HepG2 (cell line): ENCODE data around the gene ITGB1. TPM values are rescaled to one million over a fixed set of nuclear protein-coding genes. Genes with fewer than 3 reads are reported as not detected.

ENCODE experiments used
- ATAC-seq: fragments of 200-7000 bp; cut with Tn5 transposase; 3 replicates; pipeline ENCODE4 v1.9.1; 2020; ENCODE audit warnings: mild to moderate bottlenecking, moderate library complexity
- BruUV-seq: library from RNA; stranded (reverse); fragments of 400-500 nt; replicated peaks from 2 replicates; lab custom pipeline; 2021; lab: Mats Ljungman, UMichigan
- CTCF ChIA-PET: fragments of 300-600 bp; formaldehyde crosslinking; extraction: SDS; loops from one replicate; lab custom pipeline; 2021; ENCODE audit warnings: low total read pairs, inconsistent platforms, low intra/inter-chr PET ratio; lab: Yijun Ruan, JAX
- POLR2A ChIA-PET: fragments of 350-600 bp; sonication (Branson Sonifier 250); formaldehyde crosslinking; loops from one replicate; lab custom pipeline; 2020; ENCODE audit warnings: antibody characterized with exemption, inconsistent platforms; lab: Yijun Ruan, JAX
- DNase-seq: peaks from one replicate; pipeline ENCODE4 v3.0.0-alpha.2; 2015; ENCODE audit warnings: low spot score
- FAIRE-seq: peaks from 3 replicates; lab custom pipeline; 2011; peaks lifted over from hg19 to GRCh38; lab: Jason Lieb, UNC
- H2AFZ ChIP-seq: one replicate; pipeline ENCODE4 v1.6.1; 2011; ENCODE audit warnings: low read length, inconsistent platforms
- H3K27ac ChIP-seq: fragments of 300-600 bp; 3 replicates; pipeline ENCODE4 v1.8.0; 2011; ENCODE audit warnings: mixed run types, mild to moderate bottlenecking, mixed read lengths, low read length, inconsistent platforms; ENCODE audit not compliant: insufficient read depth; ENCODE audit errors: extremely low read length
- H3K27me3 ChIP-seq, 2 experiments: fragments of 200-600 bp in 1 of 2; 2 replicates in 1 of 2; 3 replicates in 1 of 2; pipeline versions ENCODE4 v1.6.0 to v1.8.0; 2011; ENCODE audit warnings: low read length in 2 of 2, mild to moderate bottlenecking in 2 of 2, moderate library complexity in 2 of 2, inconsistent platforms in 1 of 2; ENCODE audit not compliant: insufficient read depth in 2 of 2, control insufficient read depth in 1 of 2
- H3K36me3 ChIP-seq, 2 experiments: fragments of 200-600 bp in 1 of 2; replicated peaks in 1 of 2; 2 replicates in 1 of 2; 3 replicates in 1 of 2; pipeline versions ENCODE4 v1.5.1 to v1.8.0; 2011; ENCODE audit warnings: low read length in 2 of 2, inconsistent platforms in 1 of 2; ENCODE audit not compliant: insufficient read depth in 2 of 2, control insufficient read depth in 1 of 2
- H3K4me1 ChIP-seq: 2 replicates; pipeline ENCODE4 v1.5.1; 2012; ENCODE audit warnings: low read length, inconsistent platforms; ENCODE audit not compliant: insufficient read depth
- H3K4me2 ChIP-seq: 2 replicates; pipeline ENCODE4 v1.6.0; 2011; ENCODE audit warnings: low read depth, low read length, inconsistent platforms
- H3K4me3 ChIP-seq, 3 experiments: fragments of 200-600 bp in 1 of 3; sonication (generic), shearing (Covaris generic) in 1 of 3; replicated peaks in 1 of 3; 2 replicates each; pipeline ENCODE4 v1.5.1; 2011 to 2016; ENCODE audit warnings: low read length in 3 of 3, inconsistent platforms in 2 of 3, low read depth in 2 of 3, mild to moderate bottlenecking in 2 of 3, control low read depth in 1 of 3, mixed read lengths in 1 of 3; ENCODE audit not compliant: insufficient read depth in 1 of 3
- H3K79me2 ChIP-seq: one replicate; pipeline ENCODE4 v1.6.1; 2011; ENCODE audit warnings: low read length, inconsistent platforms; ENCODE audit not compliant: insufficient read depth
- H3K9ac ChIP-seq: 2 replicates; pipeline ENCODE4 v1.6.0; 2011; ENCODE audit warnings: mild to moderate bottlenecking, low read depth, low read length, inconsistent platforms; ENCODE audit not compliant: insufficient read depth
- H3K9me3 ChIP-seq: 2 replicates; pipeline ENCODE4 v1.5.1; 2012; ENCODE audit warnings: mild to moderate bottlenecking, low read length
- H4K20me1 ChIP-seq: 2 replicates; pipeline ENCODE4 v1.6.0; 2011; ENCODE audit warnings: inconsistent platforms, mild to moderate bottlenecking, low read length, moderate library complexity; ENCODE audit not compliant: insufficient read depth
- EP300 ChIP-seq, 3 experiments: sonication (generic) in 1 of 3; formaldehyde crosslinking in 1 of 3; IDR thresholded peaks; 2 replicates each; pipeline versions ENCODE4 v1.5.1 to v1.6.1; 2011 to 2020; ENCODE audit warnings: low read depth in 2 of 3, low read length in 2 of 3, borderline replicate concordance in 1 of 3, improper control_type of control experiment in 1 of 3, mild to moderate bottlenecking in 1 of 3, missing genetic modification reagents in 1 of 3, moderate library complexity in 1 of 3
- ZBTB33 ChIP-seq: sonication (generic); formaldehyde crosslinking; IDR thresholded peaks from 2 replicates; pipeline ENCODE4 v1.4.0; 2020; ENCODE audit warnings: missing genetic modification reagents
- WGBS: methylation state at CpG from one replicate; pipeline ENCODE4 v1.1.6; 2017; ENCODE audit warnings: low lambda C conversion rate; 5-methylcytosine and 5-hydroxymethylcytosine counted together
- in situ Hi-C: cut with HindIII; loops from 2 replicates; pipeline ENCODE4 v1.10.0; 2017; ENCODE audit warnings: low pct_unique_long_range_greater_than_20kb; ENCODE audit not compliant: extremely low pct_ligation_motif_present
- intact Hi-C: fragments of 100-400 bp; cut with micrococcal nuclease; formaldehyde crosslinking; loops from one replicate; pipeline ENCODE4 v1.10.0; 2022; ENCODE audit not compliant: unreplicated experiment
- polyA plus RNA-seq, 8 experiments: library from polyadenylated mRNA; depleted of rRNA in 3 of 8; stranded (reverse) in 7 of 8; unstranded in 1 of 8; fragments of >200 nt; fragmentation: Illumina TruSeq in 4 of 8; extraction: Trizol in 4 of 8; gene quantifications; 2 replicates each; pipeline versions ENCODE4 v1.2.1 to v1.2.3, GENCODE V29; 2011 to 2016; ENCODE audit warnings: low read depth in 4 of 8, missing spikeins in 1 of 8, mixed read lengths in 1 of 8; ENCODE audit not compliant: insufficient read depth in 1 of 8
- total RNA-seq, 5 experiments: library from RNA; depleted of rRNA; stranded (reverse); fragments of >200 nt; fragmentation: Illumina TruSeq; extraction: Trizol; gene quantifications; 2 replicates each; pipeline ENCODE4 v1.2.3, GENCODE V29; 2016; ENCODE audit warnings: low read depth in 1 of 5

The ITGB1 gene
- total and polyA plus RNA-seq, 2 of the 13 experiments (the other 11 are each of a cell fraction or from before 2014, with no cell fraction given) = 190 to 204 TPM

- H2AFZ ChIP-seq = no peak overlapping the region
- no peak for ATAC-seq
- H3K9ac ChIP-seq = peak overlapping the region; percentile 48; the same call in 1 of the 2 replicates
- DNase-seq = no peak
- in situ Hi-C loops = loop anchor here (5.0 kb wide), 2 partner anchors 49 to 209 kb away; partner anchors contain the start of gene ITGB1
- intact Hi-C loops = no loop called here
- H3K27ac ChIP-seq = no peak overlapping the region
- POLR2A ChIA-PET = interaction anchor here (1.1 to 3.1 kb wide), 2 partner anchors 26 to 62 kb away, joined by 3 to 16 read pairs; no protein-coding TSS in a partner anchor
- WGBS = 73% methylated on average over 11 of the region's 11 CpGs
- no peaks in the 10 kb centered on the region for H3K36me3 ChIP-seq
- TF ChIP-seq ZBTB33 (CRISPR knock-in tag) = 0 out of 2 replicates have a peak, but pooled peaks have one; percentile 10
- no peak for TF ChIP-seq EP300 (IDR thresholded peaks at IDR 0.05; ENCODE audit: low read depth in 2 of 2, low read length in 2 of 2)
- no peak for TF ChIP-seq EP300 (CRISPR knock-in tag; IDR thresholded peaks at IDR 0.05; ENCODE audit: borderline replicate concordance)
- H3K4me3 ChIP-seq = peak overlapping the region in 1 of 3 experiments; percentile 71; a peak in 1 of 6 replicates
- no peaks in the 10 kb centered on the region for H4K20me1 ChIP-seq
- H3K79me2 ChIP-seq = no peaks in the 10 kb centered on the region
- no peaks in the 10 kb centered on the region for H3K9me3 ChIP-seq
- H3K4me1 ChIP-seq = peaks cover 53% of the 10 kb centered on the region
- CTCF ChIA-PET = no interaction called here
- BruUV-seq = no TSS peak
- 0 out of 5 replicates have a peak, but pooled peaks cover 0 to 10% of the 10 kb centered on the region in 2 experiments for H3K27me3 ChIP-seq
- peak overlapping the region; percentile 87 for H3K4me2 ChIP-seq
- FAIRE-seq = no peak
Measured at GRCh38 chr10:33006342-33006887, 48.4 kb upstream of the ITGB1 start.
